Jurkat, Clone E6-1 (cell line): Measurements from ENCODE around the gene GSTT2. TPM values are rescaled to one million over a fixed set of nuclear protein-coding genes. Genes with fewer than 3 reads are reported as not detected.
"Not testable (repeated sequence)": the region's sequence is repeated elsewhere in the genome, so short reads cannot be mapped to it uniquely, and the experiment has no call there.

Experiments
- DNase-seq: peaks from one replicate; pipeline ENCODE4 v3.0.0-alpha.2; 2011; ENCODE audit warnings: low read depth, low spot score
- H3K4me3 ChIP-seq: 2 replicates; pipeline ENCODE4 v1.5.1; 2011; ENCODE audit warnings: mild to moderate bottlenecking, low read length, control low read depth, moderate library complexity
- polyA plus RNA-seq: library from polyadenylated mRNA; unstranded; fragments of >200 nt; gene quantifications from one replicate; pipeline ENCODE4 v1.2.1, GENCODE V29; 2012; ENCODE audit warnings: missing spikeins; ENCODE audit not compliant: insufficient read length, insufficient read depth

Gene GSTT2
- not detected for polyA plus RNA-seq

GRCh38 chr22:23979557-23980240 lies at the start of gene GSTT2:
GSTT2 (plus strand) TSS chr22:23980134.
- DNase-seq, H3K4me3 ChIP-seq: not testable (repeated sequence)

GRCh38 chr22:23938328-23939016 lies 41.5 kb upstream of the GSTT2 start:
- no peak for DNase-seq
- H3K4me3 ChIP-seq: no peak overlapping the region

GRCh38 chr22:23939017-23939357 lies 40.9 kb upstream of the GSTT2 start:
- H3K4me3 ChIP-seq: no peak overlapping the region
- DNase-seq: no peak

GRCh38 chr22:23940166-23940565 lies 39.8 kb upstream of the GSTT2 start:
- H3K4me3 ChIP-seq, DNase-seq: not testable (repeated sequence)

- not testable (repeated sequence) for DNase-seq, H3K4me3 ChIP-seq
Measured at GRCh38 chr22:23947391-23947790, 32.5 kb upstream of the GSTT2 start.

GRCh38 chr22:23949764-23950163 lies 30.2 kb upstream of the GSTT2 start:
- not testable (repeated sequence) for DNase-seq

GRCh38 chr22:23951383-23951782 lies 28.6 kb upstream of the GSTT2 start:
- DNase-seq, H3K4me3 ChIP-seq: not testable (repeated sequence)

More at GRCh38 chr22:23949764-23950163, 30.2 kb upstream of the GSTT2 start:
- not testable (repeated sequence) for H3K4me3 ChIP-seq

GRCh38 chr22:23952794-23953405 lies 27.0 kb upstream of the GSTT2 start:
- not testable (repeated sequence) for DNase-seq

GRCh38 chr22:23953485-23953884 lies 26.4 kb upstream of the GSTT2 start:
- not testable (repeated sequence) for DNase-seq, H3K4me3 ChIP-seq

More at GRCh38 chr22:23952794-23953405, 27.0 kb upstream of the GSTT2 start:
- not testable (repeated sequence) for H3K4me3 ChIP-seq

GRCh38 chr22:23954193-23954990 lies 25.5 kb upstream of the GSTT2 start:
- not testable (repeated sequence) for H3K4me3 ChIP-seq, DNase-seq

GRCh38 chr22:23954991-23955305 lies 25.0 kb upstream of the GSTT2 start:
- not testable (repeated sequence) for DNase-seq, H3K4me3 ChIP-seq

- H3K4me3 ChIP-seq, DNase-seq: not testable (repeated sequence)
Measured at GRCh38 chr22:23955886-23956285, 24.0 kb upstream of the GSTT2 start.

- H3K4me3 ChIP-seq: not testable (repeated sequence)
- peak; percentile 59 for DNase-seq
Measured at GRCh38 chr22:23956301-23956900, 23.5 kb upstream of the GSTT2 start.

- not testable (repeated sequence) for H3K4me3 ChIP-seq, DNase-seq
Measured at GRCh38 chr22:23961084-23961771, 18.7 kb upstream of the GSTT2 start, which contains the start of gene GSTT2B. GSTT2B (minus strand) TSS chr22:23961195; CDS start chr22:23961131, 64 bp downstream.

GRCh38 chr22:23966094-23966493 lies 13.8 kb upstream of the GSTT2 start:
- H3K4me3 ChIP-seq, DNase-seq: not testable (repeated sequence)

GRCh38 chr22:23966568-23966967 lies 13.4 kb upstream of the GSTT2 start, which contains the start of gene DDTL:
DDTL (plus strand) TSS chr22:23966888; CDS start chr22:23966915, 27 bp downstream.
- H3K4me3 ChIP-seq, DNase-seq: not testable (repeated sequence)

- no peak overlapping the region for H3K4me3 ChIP-seq
- DNase-seq: no peak
Measured at GRCh38 chr22:23969071-23969470, 10.9 kb upstream of the GSTT2 start.

- no peak for DNase-seq
- no peak overlapping the region for H3K4me3 ChIP-seq
Measured at GRCh38 chr22:23970201-23970641, 9.7 kb upstream of the GSTT2 start.
